ENCODE data around the gene CTXN2.

The CTXN2 gene

DNA sequence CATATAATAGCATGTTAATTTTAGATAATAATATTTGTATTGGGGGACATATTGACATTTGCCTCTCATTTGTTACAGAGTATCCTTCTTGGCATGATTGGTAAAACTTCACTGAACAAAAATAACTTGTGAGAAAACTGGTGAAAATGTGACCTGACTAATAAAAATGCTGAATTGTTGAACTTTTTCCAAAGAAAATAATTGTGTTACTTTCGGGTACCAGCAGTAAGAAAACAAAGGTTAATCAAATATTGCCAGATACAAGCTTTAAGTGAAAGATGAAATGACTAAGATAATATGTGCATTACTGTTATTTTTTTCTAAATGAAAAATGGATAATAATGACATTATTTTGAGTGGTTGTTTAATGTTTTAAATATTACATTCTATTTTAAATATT is 29.8 kb downstream of the CTXN2 start:
- no peak for DNase-seq (ENCODE audit: low read depth)
- TF ChIP-seq CTCF (IDR thresholded peaks at IDR 0.05; ENCODE audit: control insufficient read depth, extremely low read depth, insufficient read depth), result no peak
- no peak overlapping the region for H3K4me3 ChIP-seq (ENCODE audit: low read depth, low read length)

DNA sequence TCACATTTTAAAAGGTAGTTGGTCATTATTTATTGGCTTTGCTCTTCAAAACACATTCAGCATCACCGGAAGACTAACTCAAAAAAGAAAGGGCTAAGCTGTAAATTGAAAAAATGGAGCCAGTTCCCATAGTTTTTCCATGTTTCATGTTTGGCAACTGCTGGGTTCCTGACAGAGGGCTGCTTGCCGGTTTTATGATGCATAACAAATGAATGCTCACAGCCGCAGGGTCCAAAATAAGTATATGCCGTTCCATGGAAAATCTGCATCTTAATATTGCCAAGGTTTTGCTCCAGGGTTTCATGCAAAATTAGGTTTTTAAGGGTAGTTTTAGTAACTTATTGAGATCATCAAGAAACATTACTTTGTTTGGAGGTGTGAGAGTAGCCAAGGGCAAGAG is 30.4 kb downstream of the CTXN2 start:
- DNase-seq (ENCODE audit: low read depth), result no peak
- no peak overlapping the region for H3K4me3 ChIP-seq (ENCODE audit: low read depth, low read length)
- no peak for TF ChIP-seq CTCF (IDR thresholded peaks at IDR 0.05; ENCODE audit: control insufficient read depth, extremely low read depth, insufficient read depth)

DNA sequence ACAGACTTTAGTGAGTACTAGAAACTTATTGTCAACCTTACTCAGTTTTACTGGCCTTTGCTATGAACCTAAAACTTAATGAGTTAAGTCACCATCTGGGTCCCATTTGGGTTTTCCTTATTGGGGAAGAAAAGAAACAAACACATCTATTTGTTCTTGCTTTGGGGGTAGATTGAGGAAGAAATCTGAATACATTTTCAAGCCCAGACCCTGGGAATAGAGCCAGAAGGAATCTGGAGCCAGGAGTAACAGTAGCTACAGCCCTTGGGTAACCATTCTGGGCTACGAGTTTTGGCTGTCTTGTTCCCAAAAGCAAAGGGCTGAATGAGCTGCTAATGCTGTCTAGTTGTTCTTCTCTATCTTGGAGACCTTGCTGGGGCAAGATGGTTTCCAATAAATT is 31.2 kb downstream of the CTXN2 start:
- no peak for TF ChIP-seq CTCF (IDR thresholded peaks at IDR 0.05; ENCODE audit: control insufficient read depth, extremely low read depth, insufficient read depth)
- DNase-seq (ENCODE audit: low read depth), result no peak
- no peak overlapping the region for H3K4me3 ChIP-seq (ENCODE audit: low read depth, low read length)

DNA sequence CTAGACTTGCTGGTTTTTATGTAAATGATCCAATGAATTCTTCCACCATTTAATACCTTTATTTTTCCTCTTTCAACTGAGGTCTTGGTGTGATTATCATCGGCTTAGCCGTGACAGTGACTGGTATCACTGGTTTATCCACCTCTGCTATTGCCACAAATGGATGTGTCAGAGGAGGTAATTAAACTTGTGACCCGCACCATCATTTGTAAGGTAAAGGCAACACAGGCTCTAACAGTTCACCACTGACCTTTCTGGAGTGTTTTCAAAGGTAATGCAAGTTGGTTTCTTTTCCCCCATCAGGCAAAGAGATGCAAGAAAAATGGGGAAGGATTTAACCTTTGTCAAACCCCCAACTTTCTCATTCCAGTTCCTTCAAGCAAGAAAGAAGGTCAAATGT is 34.3 kb downstream of the CTXN2 start:
- peak; percentile 26 for DNase-seq (ENCODE audit: low read depth)

GRCh38 chr15:48230498-48230897 is 39.0 kb downstream of the CTXN2 start:
- no peak for DNase-seq (ENCODE audit: low read depth)
- no peak overlapping the region for H3K4me3 ChIP-seq (ENCODE audit: low read depth, low read length)
- TF ChIP-seq CTCF (IDR thresholded peaks at IDR 0.05; ENCODE audit: control insufficient read depth, extremely low read depth, insufficient read depth), result no peak

More for the DNA sequence above, 34.3 kb downstream of the CTXN2 start:
- no peak overlapping the region for H3K4me3 ChIP-seq (ENCODE audit: low read depth, low read length)
- TF ChIP-seq CTCF (IDR thresholded peaks at IDR 0.05; ENCODE audit: control insufficient read depth, extremely low read depth, insufficient read depth), result no peak

- TF ChIP-seq CTCF (IDR thresholded peaks at IDR 0.05; ENCODE audit: control insufficient read depth, extremely low read depth, insufficient read depth), result no peak
Measured at GRCh38 chr15:48233246-48233645, 41.8 kb downstream of the CTXN2 start.

GRCh38 chr15:48239334-48239733 is 47.9 kb downstream of the CTXN2 start:
- no peak for TF ChIP-seq CTCF (IDR thresholded peaks at IDR 0.05; ENCODE audit: control insufficient read depth, extremely low read depth, insufficient read depth)

More at GRCh38 chr15:48233246-48233645, 41.8 kb downstream of the CTXN2 start:
- no peak overlapping the region for H3K4me3 ChIP-seq (ENCODE audit: low read depth, low read length)
- DNase-seq (ENCODE audit: low read depth), result no peak

More at GRCh38 chr15:48239334-48239733, 47.9 kb downstream of the CTXN2 start:
- no peak for DNase-seq (ENCODE audit: low read depth)
- no peak overlapping the region for H3K4me3 ChIP-seq (ENCODE audit: low read depth, low read length)

Data from LNCaP clone FGC (cell line).